SU-DHL-6 (cell line): Measurements from ENCODE around the gene IL1RN.

Experiments used
- CTCF ChIP-seq: fragments of 200-600 bp; sonication (generic); IDR thresholded peaks from one replicate; pipeline ENCODE4 v1.5.1; 2017; ENCODE audit warnings: antibody characterized with exemption, mild to moderate bottlenecking, low read length, moderate library complexity; ENCODE audit not compliant: insufficient read depth, poor library complexity, severe bottlenecking
- EZH2phosphoT487 ChIP-seq: fragments of 200-600 bp; sonication (generic), shearing (Covaris generic); conservative IDR thresholded peaks from 2 replicates; pipeline ENCODE4 v1.6.1; 2018; ENCODE audit warnings: mild to moderate bottlenecking, antibody characterized with exemption, low read length, moderate library complexity, mixed read lengths

GRCh38 chr2:113103277-113103676 lies 24.1 kb upstream of the IL1RN start:
- TF ChIP-seq CTCF = no peak
- no peak for TF ChIP-seq EZH2phosphoT487
